PC-3 (cell line): ENCODE results near the gene FUT2. TPM values are rescaled to one million over a fixed set of nuclear protein-coding genes. Genes with fewer than 3 reads are reported as not detected.

Experiments
- ATAC-seq: fragments of 200-7000 bp; cut with Tn5 transposase; 2 replicates; pipeline ENCODE4 v1.9.1; 2020; ENCODE audit warnings: mild to moderate bottlenecking, moderate library complexity
- BruUV-seq: library from RNA; stranded (reverse); fragments of 400-500 nt; replicated peaks from 2 replicates; lab custom pipeline; 2021; lab: Mats Ljungman, UMichigan
- CTCF ChIA-PET: fragments of 300-600 bp; sonication (Branson Sonifier 250); formaldehyde crosslinking; loops from one replicate; lab custom pipeline; 2022; ENCODE audit warnings: antibody characterized with exemption; lab: Charles Lee
- POLR2A ChIA-PET: fragments of 300-600 bp; sonication (Branson Sonifier 250); formaldehyde crosslinking; loops from one replicate; lab custom pipeline; 2022; ENCODE audit warnings: antibody characterized with exemption; ENCODE audit not compliant: unreplicated experiment; lab: Charles Lee
- DNase-seq: peaks from one replicate; pipeline ENCODE4 v3.0.0-alpha.2; 2015
- H2AFZ ChIP-seq: fragments of 300-600 bp; sonication (generic); 2 replicates; pipeline ENCODE4 v1.6.0; 2016; ENCODE audit warnings: antibody characterized with exemption, low read length
- H3F3A ChIP-seq: fragments of 300-600 bp; sonication (generic); one replicate; pipeline ENCODE4 v1.6.0; 2017; ENCODE audit warnings: antibody characterized with exemption, low read length, control low read depth, mild to moderate bottlenecking; ENCODE audit not compliant: unreplicated experiment
- H3K27ac ChIP-seq: fragments of 300-600 bp; sonication (generic); 2 replicates; pipeline ENCODE4 v1.5.1; 2016; ENCODE audit warnings: mild to moderate bottlenecking, low read length
- H3K27me3 ChIP-seq: fragments of 300-600 bp; sonication (generic); 2 replicates; pipeline ENCODE4 v1.6.1; 2016; ENCODE audit warnings: low read length, mixed read lengths
- H3K36me3 ChIP-seq: fragments of 300-600 bp; sonication (generic); 2 replicates; pipeline ENCODE4 v1.6.1; 2016; ENCODE audit warnings: low read depth, mixed run types, low read length, mixed read lengths
- H3K4me1 ChIP-seq: fragments of 300-600 bp; sonication (generic); 2 replicates; pipeline ENCODE4 v1.5.1; 2016; ENCODE audit warnings: low read length; ENCODE audit not compliant: insufficient read depth
- H3K4me2 ChIP-seq: fragments of 300-600 bp; sonication (generic); 2 replicates; pipeline ENCODE4 v1.6.0; 2016; ENCODE audit warnings: low read length
- H3K4me3 ChIP-seq: fragments of 300-600 bp; sonication (generic); 2 replicates; pipeline ENCODE4 v1.5.1; 2016; ENCODE audit warnings: mild to moderate bottlenecking, low read length, mixed read lengths
- H3K79me2 ChIP-seq: fragments of 300-600 bp; sonication (generic); 2 replicates; pipeline ENCODE4 v1.6.1; 2017; ENCODE audit warnings: low read length, mixed read lengths
- H3K9ac ChIP-seq: fragments of 300-600 bp; sonication (generic); 2 replicates; pipeline ENCODE4 v1.6.0; 2016; ENCODE audit warnings: mild to moderate bottlenecking, low read length
- H3K9me2 ChIP-seq: fragments of 300-600 bp; sonication (generic); replicated peaks from 2 replicates; pipeline ENCODE4 v1.6.1; 2016; ENCODE audit warnings: mixed run types, low read length, mixed read lengths
- H3K9me3 ChIP-seq: fragments of 300-600 bp; sonication (generic); 2 replicates; pipeline ENCODE4 v1.6.1; 2016; ENCODE audit warnings: low read length, mixed read lengths
- H4K20me1 ChIP-seq: fragments of 300-600 bp; sonication (generic); 2 replicates; pipeline ENCODE4 v1.6.1; 2016; ENCODE audit warnings: low read length, mixed read lengths
- EZH2 ChIP-seq: fragments of 300-600 bp; sonication (generic); IDR thresholded peaks from one replicate; pipeline ENCODE4 v1.6.1; 2017; ENCODE audit warnings: antibody characterized with exemption, mild to moderate bottlenecking, low read length; ENCODE audit not compliant: unreplicated experiment
- EZH2phosphoT487 ChIP-seq: fragments of 300-600 bp; sonication (generic); IDR thresholded peaks from 2 replicates; pipeline ENCODE4 v1.6.1; 2018; ENCODE audit warnings: mild to moderate bottlenecking, antibody characterized with exemption, low read length, borderline replicate concordance
- intact Hi-C: fragments of 100-400 bp; cut with micrococcal nuclease; formaldehyde crosslinking; loops from 2 replicates; pipeline ENCODE4 v1.9.0; 2023
- total RNA-seq: library from RNA; depleted of rRNA; stranded (reverse); fragments of >200 nt; gene quantifications from 2 replicates; pipeline ENCODE4 v1.2.3, GENCODE V29; 2014
- TF ChIP-seq, protein P1 (sequence below): fragments of 300-600 bp; sonication (generic); conservative IDR thresholded peaks from 2 replicates; pipeline ENCODE4 v1.5.1; 2017; ENCODE audit warnings: antibody characterized with exemption, low read depth, mild to moderate bottlenecking, low read length

The FUT2 gene
- total RNA-seq, 1 experiment from 2014 or later = 0.69 TPM

- no peaks in the 10 kb centered on the region for H3K79me2 ChIP-seq
Measured at GRCh38 chr19:48661711-48662090, 34.1 kb upstream of the FUT2 start.

GRCh38 chr19:48663667-48664066, 32.1 kb upstream of the FUT2 start:
- CTCF ChIA-PET = no interaction called here
- POLR2A ChIA-PET = no interaction called here
- DNase-seq = no peak

More at GRCh38 chr19:48661711-48662090, 34.1 kb upstream of the FUT2 start:
- ChIA-PET CTCF (no interaction called here), POLR2A (no interaction called here)
- Histone ChIP-seq H3K4me2 (no peak overlapping the region), H4K20me1 (no peaks in the 10 kb centered on the region), H3K4me3 (no peak overlapping the region), H3K27me3 (no peaks in the 10 kb centered on the region), H2AFZ (no peak overlapping the region), H3K9ac (no peak overlapping the region), H3F3A (no peaks in the 10 kb centered on the region), H3K27ac (no peak overlapping the region), H3K4me1 (no peaks in the 10 kb centered on the region), H3K9me2 (no peaks in the 10 kb centered on the region), H3K36me3 (no peaks in the 10 kb centered on the region), H3K9me3 (no peaks in the 10 kb centered on the region)
- no peak for TF ChIP-seq EZH2
- TF ChIP-seq, protein P1, sequence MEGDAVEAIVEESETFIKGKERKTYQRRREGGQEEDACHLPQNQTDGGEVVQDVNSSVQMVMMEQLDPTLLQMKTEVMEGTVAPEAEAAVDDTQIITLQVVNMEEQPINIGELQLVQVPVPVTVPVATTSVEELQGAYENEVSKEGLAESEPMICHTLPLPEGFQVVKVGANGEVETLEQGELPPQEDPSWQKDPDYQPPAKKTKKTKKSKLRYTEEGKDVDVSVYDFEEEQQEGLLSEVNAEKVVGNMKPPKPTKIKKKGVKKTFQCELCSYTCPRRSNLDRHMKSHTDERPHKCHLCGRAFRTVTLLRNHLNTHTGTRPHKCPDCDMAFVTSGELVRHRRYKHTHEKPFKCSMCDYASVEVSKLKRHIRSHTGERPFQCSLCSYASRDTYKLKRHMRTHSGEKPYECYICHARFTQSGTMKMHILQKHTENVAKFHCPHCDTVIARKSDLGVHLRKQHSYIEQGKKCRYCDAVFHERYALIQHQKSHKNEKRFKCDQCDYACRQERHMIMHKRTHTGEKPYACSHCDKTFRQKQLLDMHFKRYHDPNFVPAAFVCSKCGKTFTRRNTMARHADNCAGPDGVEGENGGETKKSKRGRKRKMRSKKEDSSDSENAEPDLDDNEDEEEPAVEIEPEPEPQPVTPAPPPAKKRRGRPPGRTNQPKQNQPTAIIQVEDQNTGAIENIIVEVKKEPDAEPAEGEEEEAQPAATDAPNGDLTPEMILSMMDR = no peak
- TF ChIP-seq EZH2phosphoT487 = no peak
- DNase-seq = no peak
- intact Hi-C loops = no loop called here
- no TSS peak for BruUV-seq
- ATAC-seq = no peak

DNA sequence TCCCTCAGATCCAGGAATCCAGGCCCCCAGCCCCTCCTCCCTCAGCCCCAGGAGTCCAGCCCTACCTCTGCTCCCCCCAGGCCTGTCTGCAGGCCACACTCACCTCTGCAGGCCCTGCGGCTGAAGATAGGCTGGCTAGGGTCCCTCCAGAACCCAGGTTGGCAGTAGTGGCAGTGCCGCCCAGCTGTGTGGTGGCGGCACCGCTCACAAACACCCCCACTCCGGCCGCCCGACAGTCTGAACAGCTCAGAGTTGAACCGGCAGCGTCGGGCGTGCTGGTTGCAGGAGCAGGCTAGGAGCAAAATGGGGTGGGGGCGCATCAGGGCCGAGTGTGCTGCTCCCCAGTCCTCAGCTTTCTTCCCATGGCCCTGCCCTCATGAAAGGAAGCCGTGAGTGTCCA, 31.3 kb upstream of the FUT2 start:
- Histone ChIP-seq H3K9ac (no peak overlapping the region), H3K9me2 (no peaks in the 10 kb centered on the region), H3F3A (no peaks in the 10 kb centered on the region), H2AFZ (no peak overlapping the region), H3K27ac (no peak overlapping the region), H3K4me3 (no peak overlapping the region), H3K36me3 (no peaks in the 10 kb centered on the region), H3K79me2 (no peaks in the 10 kb centered on the region), H3K9me3 (no peaks in the 10 kb centered on the region), H3K27me3 (no peaks in the 10 kb centered on the region), H3K4me1 (no peaks in the 10 kb centered on the region), H4K20me1 (no peaks in the 10 kb centered on the region), H3K4me2 (no peak overlapping the region)
- DNase-seq (no peak), ATAC-seq (no peak)
- no TSS peak for BruUV-seq
- TF ChIP-seq EZH2phosphoT487 = no peak
- TF ChIP-seq, protein P1 = no peak
- POLR2A ChIA-PET = no interaction called here
- CTCF ChIA-PET = no interaction called here
- intact Hi-C loops = no loop called here

More at GRCh38 chr19:48663667-48664066, 32.1 kb upstream of the FUT2 start:
- no peaks in the 10 kb centered on the region for H3K9me2 ChIP-seq
- intact Hi-C loops = no loop called here
- H3K4me2 ChIP-seq = no peak overlapping the region
- no peaks in the 10 kb centered on the region for H3K36me3 ChIP-seq
- BruUV-seq = no TSS peak
- TF ChIP-seq, protein P1 = no peak
- TF ChIP-seq EZH2phosphoT487 = no peak
- no peak for TF ChIP-seq EZH2
- H2AFZ ChIP-seq = no peak overlapping the region
- no peaks in the 10 kb centered on the region for H3K4me1 ChIP-seq
- no peak for ATAC-seq
- no peaks in the 10 kb centered on the region for H3K9me3 ChIP-seq
- no peaks in the 10 kb centered on the region for H3K79me2 ChIP-seq
- H3K4me3 ChIP-seq = no peak overlapping the region
- no peaks in the 10 kb centered on the region for H4K20me1 ChIP-seq
- no peaks in the 10 kb centered on the region for H3F3A ChIP-seq
- H3K9ac ChIP-seq = no peak overlapping the region
- no peaks in the 10 kb centered on the region for H3K27me3 ChIP-seq
- no peak overlapping the region for H3K27ac ChIP-seq
